Esophagus squamous epithelium (tissue), 5 donors: ENCODE data around the gene BPIFA3. TPM values are rescaled to one million over a fixed set of nuclear protein-coding genes. Genes with fewer than 3 reads are reported as not detected.

Experiments
- DNase-seq: peaks from one replicate; lab custom pipeline; 2025; lab: John Stamatoyannopoulos, UW
- H3K27ac ChIP-seq, 4 donors: fragments of 200-600 bp; sonication (generic); one replicate each; pipeline ENCODE4 v1.5.1; 2016 to 2019; ENCODE audit warnings: mild to moderate bottlenecking in 1 of 4
- H3K27me3 ChIP-seq, 4 donors: fragments of 200-600 bp; sonication (generic); 1 replicate in 3 of 4; 2 replicates in 1 of 4; pipeline versions ENCODE4 v1.5.1 to v1.6.0; 2017 to 2021; ENCODE audit warnings: antibody characterized with exemption in 1 of 4
- H3K36me3 ChIP-seq, 3 donors: fragments of 200-600 bp; sonication (generic); one replicate each; pipeline ENCODE4 v1.5.1; 2016 to 2019
- H3K4me1 ChIP-seq, 3 donors: fragments of 200-600 bp; sonication (generic); one replicate each; pipeline ENCODE4 v1.5.1; 2017 to 2019
- H3K4me3 ChIP-seq, 4 donors: fragments of 200-600 bp; sonication (generic); 1 replicate in 3 of 4; 2 replicates in 1 of 4; pipeline ENCODE4 v1.5.1; 2016 to 2019; ENCODE audit warnings: mild to moderate bottlenecking in 2 of 4, moderate library complexity in 1 of 4
- H3K9me3 ChIP-seq, 3 donors: fragments of 200-600 bp; sonication (generic); one replicate each; pipeline ENCODE4 v1.5.1; 2016 to 2019
- CTCF ChIP-seq, 6 experiments: fragments of 450-650 bp in 4 of 6; fragments of 200-600 bp in 2 of 6; sonication (generic) in 2 of 6; IDR thresholded peaks; one replicate each; pipeline ENCODE4 v1.5.1; 2016 to 2019; ENCODE audit warnings: antibody characterized with exemption in 6 of 6, mild to moderate bottlenecking in 4 of 6, moderate library complexity in 4 of 6
- POLR2A ChIP-seq, 4 donors: fragments of 450-650 bp; IDR thresholded peaks; one replicate each; pipeline ENCODE4 v1.6.1; 2017; ENCODE audit warnings: antibody characterized with exemption in 4 of 4, mild to moderate bottlenecking in 4 of 4, moderate library complexity in 3 of 4
- WGBS, 2 donors: methylation state at CpG; one replicate each; pipeline ENCODE4 v1.1.5; 2018; 5-methylcytosine and 5-hydroxymethylcytosine counted together
- intact Hi-C: fragments of 100-400 bp; cut with DNase I; formaldehyde crosslinking; loops from one replicate; pipeline ENCODE4 v1.15.0; 2022
- total RNA-seq, 4 donors: library from RNA; depleted of rRNA; stranded (reverse); fragments of >200 nt; gene quantifications; one replicate each; pipeline ENCODE4 v1.1.0, GENCODE V29; 2016
- donor health status: DM: yes; HTN: yes; CAD: no.

BPIFA3 gene
- total RNA-seq, 4 donors from 2014 or later, result not detected

DNA sequence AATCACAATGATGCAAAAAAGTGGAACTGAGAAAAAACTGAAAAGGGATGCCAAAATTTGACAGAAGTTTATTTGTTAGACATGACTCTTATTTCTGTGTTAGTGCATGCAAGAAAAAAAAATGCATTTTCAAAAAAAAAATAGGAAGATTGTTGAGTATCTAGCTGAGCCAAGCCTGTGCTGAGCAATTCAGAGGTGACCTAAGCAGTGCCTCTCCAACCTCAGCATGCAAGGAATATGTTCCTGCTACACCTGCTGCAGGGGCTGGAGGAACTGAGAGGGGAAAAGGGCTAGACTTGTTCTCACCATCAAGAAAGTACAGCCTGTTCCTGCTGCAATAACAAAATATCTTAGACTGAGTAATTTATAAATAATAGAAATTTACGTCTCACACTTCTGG lies 25.2 kb upstream of the BPIFA3 start:
- H3K27ac ChIP-seq, result peak overlapping the region in 1 of 4 donors; percentile 33
- TF ChIP-seq POLR2A (IDR thresholded peaks at IDR 0.05), result no peak
- no peak for TF ChIP-seq CTCF (IDR thresholded peaks at IDR 0.05)
- no peaks in the 10 kb centered on the region for H3K4me1 ChIP-seq
- WGBS, 2 donors, result 53 to 78% methylated on average over 1 of the region's 1 CpG
- no peak for DNase-seq
- intact Hi-C loops, result no loop called here
- no peaks in the 10 kb centered on the region for H3K9me3 ChIP-seq
- H3K36me3 ChIP-seq, result no peaks in the 10 kb centered on the region
- H3K27me3 ChIP-seq, result peaks cover 0 to 45% (median 0%) of the 10 kb centered on the region in 4 donors
- no peak overlapping the region for H3K4me3 ChIP-seq

DNA sequence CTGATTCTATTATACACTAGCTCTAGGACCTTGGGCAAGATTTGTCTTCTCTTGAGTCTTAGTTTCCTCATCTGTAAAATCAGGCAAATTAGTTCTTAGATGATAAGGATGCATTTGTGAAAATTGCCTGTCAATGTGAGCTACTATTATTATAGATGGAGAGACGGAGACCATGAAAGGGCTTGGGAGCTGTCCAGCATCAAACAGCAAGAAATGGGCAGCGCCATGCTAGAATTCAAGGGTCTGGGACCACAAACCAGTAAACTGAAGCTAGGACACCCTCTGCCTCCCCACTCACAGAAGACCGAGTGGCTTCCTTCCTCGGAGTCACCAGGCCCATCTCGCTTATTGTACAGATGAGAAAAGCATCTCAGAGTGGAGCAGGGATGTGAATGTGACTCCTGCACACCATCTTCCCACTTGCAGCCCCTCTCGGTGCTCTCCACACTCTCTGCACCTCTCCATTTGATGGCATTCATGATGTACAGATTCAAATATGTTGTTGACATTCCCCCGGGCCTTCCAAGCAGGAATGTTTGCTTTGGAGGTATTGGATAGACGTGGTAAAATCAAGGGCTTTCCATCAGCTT lies 24.1 kb upstream of the BPIFA3 start:
- H3K4me3 ChIP-seq, result no peak overlapping the region
- H3K9me3 ChIP-seq, result no peaks in the 10 kb centered on the region
- no peaks in the 10 kb centered on the region for H3K4me1 ChIP-seq
- WGBS, 2 donors, result 31 to 60% methylated on average over 6 to 8 of the region's 8 CpGs
- DNase-seq, result no peak
- intact Hi-C loops, result no loop called here
- peaks cover 0 to 49% (median 0%) of the 10 kb centered on the region in 4 donors for H3K27me3 ChIP-seq
- H3K36me3 ChIP-seq, result no peaks in the 10 kb centered on the region
- peak overlapping the region in 1 of 4 donors; percentile 46 for H3K27ac ChIP-seq
- no peak for TF ChIP-seq CTCF (IDR thresholded peaks at IDR 0.05)
- TF ChIP-seq POLR2A (IDR thresholded peaks at IDR 0.05), result no peak

GRCh38 chr20:33199026-33199425 lies 18.1 kb upstream of the BPIFA3 start:
- WGBS, 2 donors, result 81 to 88% methylated on average over 2 to 3 of the region's 3 CpGs
- Histone ChIP-seq H3K4me1 (no peaks in the 10 kb centered on the region), H3K9me3 (no peaks in the 10 kb centered on the region), H3K4me3 (no peak overlapping the region), H3K27me3 (peaks cover 0 to 78% (median 0%) of the 10 kb centered on the region in 4 donors), H3K36me3 (no peaks in the 10 kb centered on the region), H3K27ac (no peak overlapping the region)
- intact Hi-C loops, result no loop called here
- DNase-seq, result no peak
- TF ChIP-seq POLR2A (IDR thresholded peaks at IDR 0.05), result no peak
- TF ChIP-seq CTCF (IDR thresholded peaks at IDR 0.05), result no peak

GRCh38 chr20:33202451-33202850 lies 14.7 kb upstream of the BPIFA3 start:
- no peak for TF ChIP-seq POLR2A (IDR thresholded peaks at IDR 0.05)
- TF ChIP-seq CTCF (IDR thresholded peaks at IDR 0.05), result no peak
- peaks cover 0 to 91% (median 0%) of the 10 kb centered on the region in 4 donors for H3K27me3 ChIP-seq
- 34 to 43% methylated on average over 4 of the region's 4 CpGs for WGBS, 2 donors
- no peaks in the 10 kb centered on the region for H3K4me1 ChIP-seq
- no peak for DNase-seq
- H3K9me3 ChIP-seq, result no peaks in the 10 kb centered on the region
- H3K27ac ChIP-seq, result no peak overlapping the region
- intact Hi-C loops, result no loop called here
- H3K36me3 ChIP-seq, result no peaks in the 10 kb centered on the region
- no peak overlapping the region for H3K4me3 ChIP-seq

GRCh38 chr20:33203444-33203843 lies 13.7 kb upstream of the BPIFA3 start:
- H3K27ac ChIP-seq, result no peak overlapping the region
- peaks cover 0 to 88% (median 0%) of the 10 kb centered on the region in 4 donors for H3K27me3 ChIP-seq
- 75 to 76% methylated on average over 3 of the region's 3 CpGs for WGBS, 2 donors
- H3K9me3 ChIP-seq, result no peaks in the 10 kb centered on the region
- no peaks in the 10 kb centered on the region for H3K36me3 ChIP-seq
- H3K4me1 ChIP-seq, result no peaks in the 10 kb centered on the region
- intact Hi-C loops, result no loop called here
- TF ChIP-seq POLR2A (IDR thresholded peaks at IDR 0.05), result no peak
- no peak for TF ChIP-seq CTCF (IDR thresholded peaks at IDR 0.05)
- DNase-seq, result no peak
- H3K4me3 ChIP-seq, result no peak overlapping the region
